Measurements from ENCODE around the gene ZBTB20. TPM values are rescaled to one million over a fixed set of nuclear protein-coding genes. Genes with fewer than 3 reads are reported as not detected.

Gene ZBTB20
- total RNA-seq, 1 donor from 2014 or later, result 15.5 TPM

- no peaks in the 10 kb centered on the region for H3K36me3 Mint-ChIP-seq (ENCODE audit: low read depth)
- no peak for DNase-seq (ENCODE audit: low spot score)
- H3K4me1 Mint-ChIP-seq (ENCODE audit: low read depth), result peaks cover 36% of the 10 kb centered on the region
- no peak overlapping the region for H3K4me3 Mint-ChIP-seq (ENCODE audit: unreplicated experiment)
- no peaks in the 10 kb centered on the region for H3K9me3 Mint-ChIP-seq (ENCODE audit: low read depth)
- H3K27me3 Mint-ChIP-seq (ENCODE audit: low read depth), result no peaks in the 10 kb centered on the region
- TF ChIP-seq CTCF (IDR thresholded peaks at IDR 0.05), result no peak
- H3K27ac Mint-ChIP-seq (ENCODE audit: unreplicated experiment), result peak overlapping the region; percentile 29
Measured at GRCh38 chr3:114442246-114442645, 704.8 kb downstream of the ZBTB20 start.

GRCh38 chr3:114441386-114441785 lies 705.7 kb downstream of the ZBTB20 start:
- H3K27me3 Mint-ChIP-seq (ENCODE audit: low read depth), result no peaks in the 10 kb centered on the region
- H3K9me3 Mint-ChIP-seq (ENCODE audit: low read depth), result no peaks in the 10 kb centered on the region
- H3K36me3 Mint-ChIP-seq (ENCODE audit: low read depth), result no peaks in the 10 kb centered on the region
- DNase-seq (ENCODE audit: low spot score), result no peak
- TF ChIP-seq CTCF (IDR thresholded peaks at IDR 0.05), result no peak
- peaks cover 36% of the 10 kb centered on the region for H3K4me1 Mint-ChIP-seq (ENCODE audit: low read depth)
- no peak overlapping the region for H3K27ac Mint-ChIP-seq (ENCODE audit: unreplicated experiment)
- no peak overlapping the region for H3K4me3 Mint-ChIP-seq (ENCODE audit: unreplicated experiment)

- Mint-ChIP-seq H3K9me3 (ENCODE audit: low read depth) (no peaks in the 10 kb centered on the region), H3K4me3 (ENCODE audit: unreplicated experiment) (no peak overlapping the region), H3K27me3 (ENCODE audit: low read depth) (no peaks in the 10 kb centered on the region), H3K27ac (ENCODE audit: unreplicated experiment) (no peak overlapping the region), H3K4me1 (ENCODE audit: low read depth) (peaks cover 42% of the 10 kb centered on the region), H3K36me3 (ENCODE audit: low read depth) (no peaks in the 10 kb centered on the region)
- no peak for TF ChIP-seq CTCF (IDR thresholded peaks at IDR 0.05)
- no peak for DNase-seq (ENCODE audit: low spot score)
Measured at GRCh38 chr3:114440700-114441099, 706.4 kb downstream of the ZBTB20 start.

- H3K27me3 Mint-ChIP-seq (ENCODE audit: low read depth), result no peaks in the 10 kb centered on the region
- no peak for DNase-seq (ENCODE audit: low spot score)
- no peak for TF ChIP-seq CTCF (IDR thresholded peaks at IDR 0.05)
- no peaks in the 10 kb centered on the region for H3K9me3 Mint-ChIP-seq (ENCODE audit: low read depth)
- H3K4me1 Mint-ChIP-seq (ENCODE audit: low read depth), result peaks cover 47% of the 10 kb centered on the region
- H3K27ac Mint-ChIP-seq (ENCODE audit: unreplicated experiment), result peak overlapping the region; percentile 42
- no peak overlapping the region for H3K4me3 Mint-ChIP-seq (ENCODE audit: unreplicated experiment)
- no peaks in the 10 kb centered on the region for H3K36me3 Mint-ChIP-seq (ENCODE audit: low read depth)
Measured at GRCh38 chr3:114439284-114439683, 707.8 kb downstream of the ZBTB20 start.

- no peak for DNase-seq (ENCODE audit: low spot score)
- Mint-ChIP-seq H3K4me3 (ENCODE audit: unreplicated experiment) (no peak overlapping the region), H3K27ac (ENCODE audit: unreplicated experiment) (no peak overlapping the region), H3K9me3 (ENCODE audit: low read depth) (no peaks in the 10 kb centered on the region), H3K27me3 (ENCODE audit: low read depth) (no peaks in the 10 kb centered on the region), H3K4me1 (ENCODE audit: low read depth) (peaks cover 37% of the 10 kb centered on the region), H3K36me3 (ENCODE audit: low read depth) (no peaks in the 10 kb centered on the region)
- TF ChIP-seq CTCF (IDR thresholded peaks at IDR 0.05), result no peak
Measured at GRCh38 chr3:114437897-114438296, 709.2 kb downstream of the ZBTB20 start.
